ENCODE measurements around the gene TSHR.

DNA sequence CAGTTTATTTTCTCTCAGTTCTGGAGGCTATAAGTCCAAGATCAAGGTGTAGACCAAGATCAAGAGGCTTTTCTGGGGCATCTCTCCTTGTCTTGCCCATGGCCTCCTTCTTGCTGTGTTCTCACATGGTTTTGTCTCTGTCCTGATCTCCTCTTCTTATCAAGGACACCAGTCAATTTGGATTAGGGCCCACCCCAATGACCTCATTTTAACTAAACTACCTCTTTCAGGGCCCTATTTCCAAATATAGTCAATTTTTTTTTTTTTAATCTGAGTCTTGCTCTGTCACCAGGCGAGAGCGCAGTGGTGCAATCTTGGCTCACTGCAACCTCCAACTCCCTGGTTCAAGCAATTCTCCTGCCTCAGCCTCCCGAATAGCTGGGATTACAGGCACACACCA is 50.8 kb downstream of the TSHR start:
- TF ChIP-seq, protein P1, sequence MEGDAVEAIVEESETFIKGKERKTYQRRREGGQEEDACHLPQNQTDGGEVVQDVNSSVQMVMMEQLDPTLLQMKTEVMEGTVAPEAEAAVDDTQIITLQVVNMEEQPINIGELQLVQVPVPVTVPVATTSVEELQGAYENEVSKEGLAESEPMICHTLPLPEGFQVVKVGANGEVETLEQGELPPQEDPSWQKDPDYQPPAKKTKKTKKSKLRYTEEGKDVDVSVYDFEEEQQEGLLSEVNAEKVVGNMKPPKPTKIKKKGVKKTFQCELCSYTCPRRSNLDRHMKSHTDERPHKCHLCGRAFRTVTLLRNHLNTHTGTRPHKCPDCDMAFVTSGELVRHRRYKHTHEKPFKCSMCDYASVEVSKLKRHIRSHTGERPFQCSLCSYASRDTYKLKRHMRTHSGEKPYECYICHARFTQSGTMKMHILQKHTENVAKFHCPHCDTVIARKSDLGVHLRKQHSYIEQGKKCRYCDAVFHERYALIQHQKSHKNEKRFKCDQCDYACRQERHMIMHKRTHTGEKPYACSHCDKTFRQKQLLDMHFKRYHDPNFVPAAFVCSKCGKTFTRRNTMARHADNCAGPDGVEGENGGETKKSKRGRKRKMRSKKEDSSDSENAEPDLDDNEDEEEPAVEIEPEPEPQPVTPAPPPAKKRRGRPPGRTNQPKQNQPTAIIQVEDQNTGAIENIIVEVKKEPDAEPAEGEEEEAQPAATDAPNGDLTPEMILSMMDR (IDR thresholded peaks at IDR 0.05): no peak
- no peak for TF ChIP-seq ZFX (IDR thresholded peaks at IDR 0.05; ENCODE audit: borderline replicate concordance)
